ENCODE results near the gene IFI44. TPM values are rescaled to one million over a fixed set of nuclear protein-coding genes. Genes with fewer than 3 reads are reported as not detected.

IFI44 gene
- polyA plus RNA-seq, 1 donor (not counting 4 experiments of a cell fraction or from before 2014, with no cell fraction given) = 97.0 TPM

- Histone ChIP-seq H3K27ac (ENCODE audit: control insufficient read depth, insufficient read depth, low read length) (no peak overlapping the region), H3K4me3 (ENCODE audit: control insufficient read depth in 2 of 3, extremely low read depth in 1 of 3, insufficient read depth in 2 of 3, low read depth in 1 of 3, low read length in 3 of 3) (no peak overlapping the region), H3K4me1 (ENCODE audit: control insufficient read depth, extremely low read depth, insufficient read depth, low read length) (no peaks in the 10 kb centered on the region), H2AFZ (ENCODE audit: control insufficient read depth, low read length) (no peak overlapping the region), H3K9me3 (ENCODE audit: control insufficient read depth, low read depth, low read length) (no peaks in the 10 kb centered on the region), H3K9me1 (ENCODE audit: control insufficient read depth, extremely low read depth, insufficient read depth, low read length) (no peaks in the 10 kb centered on the region), H3K9ac (ENCODE audit: control insufficient read depth, extremely low read depth, insufficient read depth, low read length) (no peak overlapping the region), H3K36me3 (ENCODE audit: control insufficient read depth in 2 of 2, extremely low read depth in 1 of 2, insufficient read depth in 2 of 2, low read length in 2 of 2) (no peaks in the 10 kb centered on the region), H4K20me1 (ENCODE audit: control insufficient read depth, extremely low read depth, insufficient read depth, low read length) (no peaks in the 10 kb centered on the region), H3K79me2 (ENCODE audit: control insufficient read depth, insufficient read depth, low read length) (no peaks in the 10 kb centered on the region), H3K27me3 (ENCODE audit: control insufficient read depth, extremely low read depth, insufficient read depth, low read length) (no peaks in the 10 kb centered on the region), H3K4me2 (ENCODE audit: control insufficient read depth, extremely low read depth, insufficient read depth, low read depth, low read length) (no peak overlapping the region)
- TF ChIP-seq EZH2 (IDR thresholded peaks at IDR 0.05; ENCODE audit: low read length) (no peak), CTCF (optimal IDR thresholded peaks at IDR 0.05 in 1 of 3, IDR thresholded peaks at IDR 0.05 in 1 of 3, conservative IDR thresholded peaks at IDR 0.05 in 1 of 3; ENCODE audit: extremely low read depth in 1 of 3, insufficient read depth in 2 of 3, low read length in 3 of 3) (no peak)
- dilution Hi-C loops (cut with MboI; ENCODE audit: extremely low pct_ligation_motif_present, low sequenced_read_pairs) = no loop called here
- no peak for DNase-seq (ENCODE audit: low read depth, low spot score)
- no peak for FAIRE-seq
These were observed 46.4 kb upstream of the IFI44 start for GRCh38 chr1:78603206-78603605.

- Histone ChIP-seq H3K4me3 (ENCODE audit: control insufficient read depth in 2 of 3, extremely low read depth in 1 of 3, insufficient read depth in 2 of 3, low read depth in 1 of 3, low read length in 3 of 3) (no peak overlapping the region), H3K9me1 (ENCODE audit: control insufficient read depth, extremely low read depth, insufficient read depth, low read length) (no peaks in the 10 kb centered on the region), H4K20me1 (ENCODE audit: control insufficient read depth, extremely low read depth, insufficient read depth, low read length) (no peaks in the 10 kb centered on the region), H3K79me2 (ENCODE audit: control insufficient read depth, insufficient read depth, low read length) (no peaks in the 10 kb centered on the region), H3K36me3 (ENCODE audit: control insufficient read depth in 2 of 2, extremely low read depth in 1 of 2, insufficient read depth in 2 of 2, low read length in 2 of 2) (no peaks in the 10 kb centered on the region), H3K27ac (ENCODE audit: control insufficient read depth, insufficient read depth, low read length) (no peak overlapping the region), H3K9ac (ENCODE audit: control insufficient read depth, extremely low read depth, insufficient read depth, low read length) (no peak overlapping the region), H2AFZ (ENCODE audit: control insufficient read depth, low read length) (no peak overlapping the region), H3K9me3 (ENCODE audit: control insufficient read depth, low read depth, low read length) (no peaks in the 10 kb centered on the region), H3K4me1 (ENCODE audit: control insufficient read depth, extremely low read depth, insufficient read depth, low read length) (no peaks in the 10 kb centered on the region), H3K27me3 (ENCODE audit: control insufficient read depth, extremely low read depth, insufficient read depth, low read length) (no peaks in the 10 kb centered on the region), H3K4me2 (ENCODE audit: control insufficient read depth, extremely low read depth, insufficient read depth, low read depth, low read length) (no peak overlapping the region)
- dilution Hi-C loops (cut with MboI; ENCODE audit: extremely low pct_ligation_motif_present, low sequenced_read_pairs) = no loop called here
- DNase-seq (ENCODE audit: low read depth, low spot score) = no peak
- TF ChIP-seq EZH2 (IDR thresholded peaks at IDR 0.05; ENCODE audit: low read length) (no peak), CTCF (optimal IDR thresholded peaks at IDR 0.05 in 1 of 3, IDR thresholded peaks at IDR 0.05 in 1 of 3, conservative IDR thresholded peaks at IDR 0.05 in 1 of 3; ENCODE audit: extremely low read depth in 1 of 3, insufficient read depth in 2 of 3, low read length in 3 of 3) (no peak)
- FAIRE-seq = no peak
These were observed 45.0 kb upstream of the IFI44 start for GRCh38 chr1:78604643-78605042.

All from keratinocyte (primary cell).